AG09309 (cell line): ENCODE measurements around the gene SPATA2.

Source experiments
- DNase-seq: peaks from one replicate; pipeline ENCODE4 v3.0.0-alpha.2; 2010; ENCODE audit warnings: low read depth
- H3K4me3 ChIP-seq: 2 replicates; pipeline ENCODE4 v1.5.1; 2011; ENCODE audit warnings: mild to moderate bottlenecking, low read depth, low read length, moderate library complexity; ENCODE audit not compliant: control insufficient read depth
- CTCF ChIP-seq: IDR thresholded peaks from 2 replicates; pipeline ENCODE4 v1.5.1; 2011; ENCODE audit warnings: mild to moderate bottlenecking, low read depth, low read length, inconsistent platforms; ENCODE audit not compliant: insufficient read depth, control insufficient read depth; ENCODE audit errors: missing control alignments

The SPATA2 gene

GRCh38 chr20:49908258-49908565 is 7.1 kb downstream of the SPATA2 start:
- no peak overlapping the region for H3K4me3 ChIP-seq
- no peak for DNase-seq
- no peak for TF ChIP-seq CTCF

DNA sequence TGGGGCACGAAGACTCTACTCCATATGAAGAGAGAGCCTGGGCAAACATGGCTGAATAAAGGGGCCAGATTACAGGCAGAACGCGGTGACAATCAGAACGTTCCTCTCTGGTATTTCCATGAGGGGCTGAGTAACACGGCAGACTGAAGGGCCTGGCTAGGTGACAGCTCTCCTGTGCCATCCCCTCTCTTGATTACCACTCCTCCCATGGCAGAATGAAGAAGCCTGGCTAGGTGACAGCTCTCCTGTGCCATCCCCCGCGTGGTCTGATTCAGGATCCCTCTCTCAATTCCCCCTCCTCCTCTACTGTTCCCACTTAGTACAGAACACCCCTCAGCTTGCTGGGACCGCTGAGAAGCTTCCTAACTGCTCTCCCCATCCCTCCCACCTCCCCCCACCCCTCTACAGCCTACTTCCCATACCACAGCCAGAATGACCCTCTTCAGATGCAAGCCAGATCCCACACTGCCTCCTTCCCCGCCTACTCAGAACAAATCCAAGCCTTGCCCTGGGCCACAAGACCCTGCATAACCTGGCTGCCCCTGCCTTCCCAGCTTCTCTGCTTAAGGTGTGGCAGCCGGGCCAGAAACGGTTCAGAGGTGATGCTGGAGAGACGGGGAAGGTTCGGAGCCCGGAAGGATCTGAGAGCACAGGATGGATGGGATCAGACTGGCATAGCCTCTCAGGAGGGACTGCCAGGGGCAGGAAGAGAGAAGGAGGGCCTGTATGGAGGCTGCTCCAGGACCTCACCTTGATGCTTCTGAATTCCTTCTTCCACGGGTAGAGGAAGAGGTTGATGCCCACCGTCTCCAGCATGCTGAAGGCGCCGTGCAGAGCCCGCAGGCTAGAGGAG is 7.7 kb downstream of the SPATA2 start:
- no peak overlapping the region for H3K4me3 ChIP-seq
- DNase-seq: no peak
- TF ChIP-seq CTCF: no peak

DNA sequence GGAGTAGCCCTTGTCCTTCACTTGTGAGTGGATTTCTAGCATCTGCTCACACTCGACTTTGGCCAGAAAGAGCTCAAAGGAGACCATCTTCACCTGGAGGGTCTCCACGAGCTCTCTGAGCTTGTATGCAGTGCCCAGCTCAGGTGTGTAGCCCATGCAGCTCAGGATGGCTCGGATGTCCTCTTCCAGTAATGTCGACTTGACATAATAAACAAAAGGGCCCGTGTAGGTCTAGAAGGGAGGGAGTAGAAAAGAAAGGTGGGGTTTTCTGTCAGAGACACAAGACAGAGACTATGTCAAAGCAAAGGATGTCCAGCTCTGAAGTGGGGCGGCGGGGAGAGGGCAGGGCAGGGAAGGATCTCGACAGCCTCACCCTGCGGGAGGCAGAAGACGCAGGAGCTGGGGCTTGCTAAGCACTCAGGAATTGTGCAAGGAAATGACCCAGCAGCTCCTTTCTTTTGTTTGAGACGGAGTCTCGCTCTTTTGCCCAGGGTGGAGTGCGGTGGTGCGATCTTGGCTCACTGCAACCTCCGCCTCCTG is 8.6 kb downstream of the SPATA2 start:
- TF ChIP-seq CTCF: no peak
- DNase-seq: no peak
- H3K4me3 ChIP-seq: no peak overlapping the region

- no peak overlapping the region for H3K4me3 ChIP-seq
- no peak for DNase-seq
- TF ChIP-seq CTCF: no peak
These were observed 9.2 kb downstream of the SPATA2 start for GRCh38 chr20:49906101-49906604.

DNA sequence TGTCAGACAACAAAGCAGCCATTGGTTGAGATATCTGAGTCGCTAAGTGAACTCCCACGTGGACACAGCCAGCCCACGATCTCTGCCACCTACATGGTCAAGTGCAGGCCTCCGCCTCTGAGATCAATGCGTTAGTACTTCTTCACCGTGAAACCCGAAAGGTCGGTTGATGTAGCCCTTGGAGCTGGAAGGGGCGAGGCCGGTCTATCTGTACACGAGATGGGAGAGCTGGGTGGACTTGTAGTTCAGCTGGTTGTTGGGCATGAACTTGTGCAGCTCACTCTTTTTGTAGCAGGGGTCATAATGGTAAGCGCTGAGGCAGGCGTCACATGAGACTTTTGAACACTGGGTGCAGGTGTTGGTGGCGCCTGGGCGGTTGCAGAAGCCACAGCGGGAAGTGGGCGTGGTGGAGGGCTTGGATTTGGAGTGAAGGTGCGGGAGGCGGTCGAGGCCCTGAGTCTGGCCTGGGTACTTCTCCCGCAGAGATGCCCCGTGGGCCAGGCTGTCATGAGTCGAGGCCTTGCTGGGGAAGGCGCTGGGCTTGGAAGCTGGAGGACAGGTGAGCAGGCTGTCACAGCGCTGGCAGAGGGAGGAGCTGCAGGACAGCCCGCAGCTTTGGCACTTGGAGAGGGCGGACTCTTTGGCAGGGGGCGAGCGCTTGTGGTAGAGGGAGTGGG is 9.8 kb downstream of the SPATA2 start:
- no peak overlapping the region for H3K4me3 ChIP-seq
- no peak for TF ChIP-seq CTCF
- no peak for DNase-seq

- TF ChIP-seq CTCF: no peak
- H3K4me3 ChIP-seq: no peak overlapping the region
- no peak for DNase-seq
These were observed 10.7 kb downstream of the SPATA2 start for GRCh38 chr20:49904440-49905214.
